ENCODE data around the gene MRAP2.

DNA sequence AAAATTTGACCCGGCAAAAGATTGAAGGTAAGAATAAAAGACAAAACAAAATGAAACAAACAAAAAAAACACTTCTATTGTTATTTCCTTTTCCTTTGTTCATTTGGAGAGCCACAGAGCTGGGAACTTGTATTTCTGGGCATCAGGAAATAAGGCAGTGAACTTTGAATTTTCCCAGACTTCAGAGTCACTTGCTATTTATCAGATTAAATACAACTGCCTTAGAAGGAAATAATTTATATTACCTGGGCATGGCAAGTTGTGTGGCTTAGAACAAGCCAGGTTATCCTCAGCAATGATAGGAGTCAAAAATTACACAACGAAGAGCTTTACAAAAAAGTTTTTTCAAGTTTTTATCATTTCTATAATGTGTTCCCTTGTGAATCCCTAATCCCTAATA is 20.2 kb upstream of the MRAP2 start:
- TF ChIP-seq CTCF (IDR thresholded peaks at IDR 0.05), result no peak
- TF ChIP-seq POLR2A (IDR thresholded peaks at IDR 0.05), result no peak

Data from uterus (tissue), 2 donors.